Endodermal cell (in vitro differentiated cells): ENCODE measurements around the gene USP48. TPM values are rescaled to one million over a fixed set of nuclear protein-coding genes. Genes with fewer than 3 reads are reported as not detected.
"Not testable (repeated sequence)": the region's sequence is repeated elsewhere in the genome, so short reads cannot be mapped to it uniquely, and the experiment has no call there.

Experiments used
- DNase-seq: peaks from one replicate; pipeline ENCODE4 v3.0.0-alpha.2; 2017
- H3K27ac ChIP-seq: 2 replicates; pipeline ENCODE4 v1.5.1; 2013; ENCODE audit warnings: mild to moderate bottlenecking, low read depth, low read length, moderate library complexity
- H3K27me3 ChIP-seq: 2 replicates; pipeline ENCODE4 v1.6.1; 2013; ENCODE audit warnings: mild to moderate bottlenecking, low read length, moderate library complexity; ENCODE audit not compliant: insufficient read depth, control insufficient read depth, poor library complexity, severe bottlenecking
- H3K36me3 ChIP-seq: 2 replicates; pipeline ENCODE4 v1.7.0; 2013; ENCODE audit warnings: mild to moderate bottlenecking, low read length, moderate library complexity; ENCODE audit not compliant: control insufficient read depth, insufficient read depth
- H3K4me1 ChIP-seq: one replicate; pipeline ENCODE4 v1.7.0; 2013; ENCODE audit warnings: low read length; ENCODE audit not compliant: control insufficient read depth, insufficient read depth
- H3K4me3 ChIP-seq: 2 replicates; pipeline ENCODE4 v1.5.1; 2013; ENCODE audit warnings: mild to moderate bottlenecking, low read length, moderate library complexity
- H3K9ac ChIP-seq: 2 replicates; pipeline ENCODE4 v1.6.1; 2013; ENCODE audit warnings: mild to moderate bottlenecking, low read length, moderate library complexity; ENCODE audit not compliant: poor library complexity, severe bottlenecking; ENCODE audit errors: extremely low read depth
- H3K9me3 ChIP-seq: 2 replicates; pipeline ENCODE4 v1.6.1; 2013; ENCODE audit warnings: mild to moderate bottlenecking, low read length, moderate library complexity; ENCODE audit not compliant: control insufficient read depth
- H3K27ac Mint-ChIP-seq: 2 replicates; pipeline ENCODE4 v1.8.0; 2020; ENCODE audit warnings: mixed read lengths
- H3K27me3 Mint-ChIP-seq: 2 replicates; pipeline ENCODE4 v1.8.0; 2021; ENCODE audit warnings: mild to moderate bottlenecking, mixed read lengths; ENCODE audit not compliant: insufficient read depth
- H3K36me3 Mint-ChIP-seq: 2 replicates; pipeline ENCODE4 v1.8.0; 2020; ENCODE audit warnings: low read depth, mixed read lengths
- H3K4me1 Mint-ChIP-seq: 2 replicates; pipeline ENCODE4 v1.8.0; 2020; ENCODE audit warnings: mixed read lengths
- H3K4me3 Mint-ChIP-seq: 2 replicates; pipeline ENCODE4 v1.8.0; 2020; ENCODE audit warnings: mild to moderate bottlenecking, moderate library complexity, mixed read lengths
- H3K9me3 Mint-ChIP-seq: 2 replicates; pipeline ENCODE4 v1.8.0; 2020; ENCODE audit warnings: mild to moderate bottlenecking, mixed read lengths
- WGBS, 2 experiments: methylation state at CpG; one replicate each; pipeline versions ENCODE4 v1.1.5 to v1.1.7; 2013; ENCODE audit warnings: missing lambda C conversion rate in 2 of 2, mixed read lengths in 1 of 2; ENCODE audit not compliant: insufficient coverage in 1 of 2, insufficient read length in 1 of 2; 5-methylcytosine and 5-hydroxymethylcytosine counted together
- total RNA-seq, 2 donors: library from RNA; stranded (reverse); fragmentation: NEBNext Ultra II Directional in 1 of 2; extraction: Animal tissue kit (Norgen Biotek cat#: 25700) in 1 of 2; gene quantifications; 2 replicates in 1 of 2; 3 replicates in 1 of 2; pipeline ENCODE4 v1.2.1, GENCODE V29; 2021
- TF ChIP-seq, protein P1 (sequence below): fragments of 200-600 bp; sonication (generic); conservative IDR thresholded peaks from 2 replicates; pipeline ENCODE4 v1.5.0; 2021; ENCODE audit warnings: antibody characterized with exemption, mild to moderate bottlenecking

USP48 gene
- total RNA-seq, 2 donors from 2014 or later, result 73.8 to 78.6 TPM

DNA sequence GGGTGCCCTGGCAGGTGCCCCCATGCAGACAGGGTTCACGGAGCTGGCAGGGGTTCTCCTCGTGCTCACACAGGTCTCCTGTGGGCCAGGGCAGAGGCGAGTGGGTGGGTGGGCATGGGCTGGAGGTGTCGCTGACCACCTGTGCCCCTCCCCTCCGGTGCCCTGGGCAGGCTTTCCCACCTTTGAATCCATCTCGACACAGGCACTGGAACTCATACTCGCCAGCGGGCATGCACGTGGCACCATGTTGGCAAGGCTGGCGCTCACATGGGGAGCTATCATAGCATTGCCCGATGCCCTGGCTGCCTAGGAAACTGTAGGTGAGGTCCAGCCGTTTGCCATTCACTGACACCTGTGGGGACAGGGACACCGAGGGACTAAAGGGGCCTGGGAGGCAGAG, 45.1 kb upstream of the USP48 start:
- no peaks in the 10 kb centered on the region for H3K4me1 ChIP-seq
- no peak overlapping the region for H3K27ac Mint-ChIP-seq
- peaks cover 63% of the 10 kb centered on the region for H3K36me3 ChIP-seq
- no peak overlapping the region for H3K4me3 ChIP-seq
- no peaks in the 10 kb centered on the region for H3K27me3 ChIP-seq
- TF ChIP-seq, protein P1, sequence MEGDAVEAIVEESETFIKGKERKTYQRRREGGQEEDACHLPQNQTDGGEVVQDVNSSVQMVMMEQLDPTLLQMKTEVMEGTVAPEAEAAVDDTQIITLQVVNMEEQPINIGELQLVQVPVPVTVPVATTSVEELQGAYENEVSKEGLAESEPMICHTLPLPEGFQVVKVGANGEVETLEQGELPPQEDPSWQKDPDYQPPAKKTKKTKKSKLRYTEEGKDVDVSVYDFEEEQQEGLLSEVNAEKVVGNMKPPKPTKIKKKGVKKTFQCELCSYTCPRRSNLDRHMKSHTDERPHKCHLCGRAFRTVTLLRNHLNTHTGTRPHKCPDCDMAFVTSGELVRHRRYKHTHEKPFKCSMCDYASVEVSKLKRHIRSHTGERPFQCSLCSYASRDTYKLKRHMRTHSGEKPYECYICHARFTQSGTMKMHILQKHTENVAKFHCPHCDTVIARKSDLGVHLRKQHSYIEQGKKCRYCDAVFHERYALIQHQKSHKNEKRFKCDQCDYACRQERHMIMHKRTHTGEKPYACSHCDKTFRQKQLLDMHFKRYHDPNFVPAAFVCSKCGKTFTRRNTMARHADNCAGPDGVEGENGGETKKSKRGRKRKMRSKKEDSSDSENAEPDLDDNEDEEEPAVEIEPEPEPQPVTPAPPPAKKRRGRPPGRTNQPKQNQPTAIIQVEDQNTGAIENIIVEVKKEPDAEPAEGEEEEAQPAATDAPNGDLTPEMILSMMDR, result no peak
- H3K36me3 Mint-ChIP-seq, result peaks cover 59% of the 10 kb centered on the region
- H3K9me3 ChIP-seq, result no peaks in the 10 kb centered on the region
- H3K4me1 Mint-ChIP-seq, result no peaks in the 10 kb centered on the region
- no peak for DNase-seq
- no peaks in the 10 kb centered on the region for H3K9me3 Mint-ChIP-seq
- no peak overlapping the region for H3K9ac ChIP-seq
- H3K4me3 Mint-ChIP-seq, result no peak overlapping the region
- H3K27ac ChIP-seq, result no peak overlapping the region
- whole genome bisulfite sequencing, 2 experiments, result 95 to 97% methylated on average over 9 to 13 of the region's 13 CpGs
- no peaks in the 10 kb centered on the region for H3K27me3 Mint-ChIP-seq

DNA sequence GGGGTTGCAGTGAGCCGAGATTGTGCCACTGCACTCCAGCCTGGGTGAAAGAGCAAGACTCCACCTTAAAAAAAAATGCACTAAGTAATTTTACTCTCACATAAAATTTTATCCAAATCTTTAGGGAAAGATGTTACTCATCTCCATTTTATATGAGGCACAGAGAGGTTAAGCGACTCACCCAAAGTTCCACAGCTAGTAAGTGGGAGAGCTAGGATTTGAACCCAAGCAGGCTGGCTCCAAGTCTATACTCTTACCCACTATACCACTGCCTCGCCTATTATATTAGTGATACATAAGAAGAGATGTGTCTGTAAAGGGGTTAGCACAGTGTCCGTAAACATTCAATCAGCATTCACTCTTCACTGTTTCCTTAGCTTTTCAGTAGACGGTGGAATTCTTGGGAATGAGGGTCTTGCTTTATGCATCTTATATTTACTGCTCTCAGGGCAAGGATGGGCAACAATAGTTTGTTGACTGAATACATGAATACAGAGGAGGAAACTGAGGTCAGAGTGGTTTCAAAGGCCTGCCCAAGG, 44.3 kb upstream of the USP48 start:
- no peaks in the 10 kb centered on the region for H3K9me3 Mint-ChIP-seq
- no peak for DNase-seq
- no peaks in the 10 kb centered on the region for H3K27me3 ChIP-seq
- H3K27me3 Mint-ChIP-seq, result no peaks in the 10 kb centered on the region
- WGBS, 2 experiments, result 97 to 100% methylated on average over 2 to 4 of the region's 5 CpGs
- no peaks in the 10 kb centered on the region for H3K4me1 ChIP-seq
- H3K9me3 ChIP-seq, result no peaks in the 10 kb centered on the region
- no peak overlapping the region for H3K27ac ChIP-seq
- H3K4me3 ChIP-seq, result no peak overlapping the region
- no peak overlapping the region for H3K27ac Mint-ChIP-seq
- H3K36me3 Mint-ChIP-seq, result peaks cover 54% of the 10 kb centered on the region
- TF ChIP-seq, protein P1, result no peak
- H3K4me1 Mint-ChIP-seq, result no peaks in the 10 kb centered on the region
- H3K36me3 ChIP-seq, result peaks cover 56% of the 10 kb centered on the region
- no peak overlapping the region for H3K9ac ChIP-seq
- no peak overlapping the region for H3K4me3 Mint-ChIP-seq

DNA sequence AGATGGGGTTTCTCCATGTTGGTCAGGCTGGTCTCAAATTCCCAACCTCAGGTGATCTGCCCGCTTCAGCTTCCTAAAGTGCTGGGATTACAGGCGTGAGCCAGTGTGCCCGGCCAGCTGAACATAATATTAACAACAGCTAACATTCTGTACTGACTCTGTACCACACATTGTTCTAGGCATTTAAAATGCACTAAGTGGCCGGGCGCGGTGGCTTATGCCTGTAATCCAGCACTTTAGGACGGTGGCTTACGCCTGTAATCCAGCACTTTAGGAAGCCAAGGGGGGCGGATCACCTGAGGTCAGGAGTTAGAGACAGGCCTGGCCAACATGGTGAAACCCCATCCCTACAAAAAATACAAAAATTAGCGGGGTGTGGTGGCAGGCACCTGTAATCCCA, 43.7 kb upstream of the USP48 start:
- H3K27ac Mint-ChIP-seq, H3K27me3 ChIP-seq, H3K4me1 Mint-ChIP-seq, H3K27me3 Mint-ChIP-seq, H3K9me3 Mint-ChIP-seq, H3K9me3 ChIP-seq, H3K4me3 ChIP-seq, H3K9ac ChIP-seq, H3K4me1 ChIP-seq, H3K27ac ChIP-seq, DNase-seq, H3K4me3 Mint-ChIP-seq: not testable (repeated sequence)
- 89 to 95% methylated on average over 9 to 10 of the region's 10 CpGs for WGBS, 2 experiments
- H3K36me3 Mint-ChIP-seq, result peaks cover 52% of the 10 kb centered on the region
- peaks cover 57% of the 10 kb centered on the region for H3K36me3 ChIP-seq

DNA sequence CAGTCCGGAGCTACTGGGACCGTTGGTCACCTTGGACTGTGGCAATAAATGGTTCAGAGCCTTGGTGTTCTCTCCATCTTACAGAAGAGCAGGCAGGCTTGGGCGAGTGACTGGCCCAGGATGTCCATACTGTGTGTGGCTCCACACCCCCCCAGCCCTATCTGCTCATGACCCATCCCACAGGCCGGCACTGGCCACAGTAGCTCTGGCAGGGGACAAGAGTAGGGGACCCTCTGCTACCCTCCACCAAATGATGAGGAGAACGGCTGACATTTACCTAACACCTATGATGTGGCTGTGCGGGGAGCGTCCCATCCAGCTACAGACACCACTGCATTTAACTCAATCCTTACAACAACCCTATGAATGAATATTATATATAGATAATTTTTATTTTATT, 42.4 kb upstream of the USP48 start:
- Histone ChIP-seq H3K4me1 (no peaks in the 10 kb centered on the region), H3K4me3 (no peak overlapping the region), H3K9ac (no peak overlapping the region), H3K27ac (no peak overlapping the region), H3K9me3 (no peaks in the 10 kb centered on the region), H3K27me3 (no peaks in the 10 kb centered on the region), H3K36me3 (peaks cover 70% of the 10 kb centered on the region)
- Mint-ChIP-seq H3K36me3 (peaks cover 58% of the 10 kb centered on the region), H3K4me3 (no peak overlapping the region), H3K27ac (no peak overlapping the region), H3K9me3 (no peaks in the 10 kb centered on the region), H3K4me1 (no peaks in the 10 kb centered on the region), H3K27me3 (no peaks in the 10 kb centered on the region)
- TF ChIP-seq, protein P1, result no peak
- DNase-seq, result no peak
- WGBS, 2 experiments, result 91% methylated on average over 7 of the region's 7 CpGs; no CpG with 5 or more reads in 1 of the 2 experiments
